Measurements from ENCODE around the gene HIRA.
"Not testable (repeated sequence)": the region's sequence is repeated elsewhere in the genome, so short reads cannot be mapped to it uniquely, and the experiment has no call there.

DNA sequence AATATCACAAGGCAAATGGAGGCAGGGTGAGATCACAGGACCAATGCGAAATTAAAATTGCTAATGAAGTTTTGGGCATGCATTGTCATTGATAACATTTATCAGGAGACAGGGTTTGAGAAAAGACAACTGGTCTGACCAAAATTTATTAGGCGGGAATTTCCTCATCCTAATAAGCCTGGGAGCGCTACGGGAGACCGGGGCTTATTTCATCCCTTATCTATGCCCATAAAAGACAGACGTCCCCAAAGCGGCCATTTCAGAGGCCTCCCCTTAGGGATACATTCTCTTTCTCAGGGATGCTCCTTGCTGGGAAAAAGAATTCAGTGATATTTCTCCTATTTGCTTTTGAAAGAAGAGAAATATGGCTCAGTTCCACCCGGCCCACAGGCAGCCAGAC lies 111.4 kb downstream of the HIRA start:
- TF ChIP-seq CTCF, POLR2A (IDR thresholded peaks at IDR 0.05): not testable (repeated sequence)
